Measurements from ENCODE around the gene BCOR. TPM values are rescaled to one million over a fixed set of nuclear protein-coding genes. Genes with fewer than 3 reads are reported as not detected.
A peak's percentile ranks its signal among the peaks of the same experiment; 100 is the strongest.

The BCOR gene
- total RNA-seq, 2 experiments from 2014 or later, result 26.1 to 26.3 TPM

DNA sequence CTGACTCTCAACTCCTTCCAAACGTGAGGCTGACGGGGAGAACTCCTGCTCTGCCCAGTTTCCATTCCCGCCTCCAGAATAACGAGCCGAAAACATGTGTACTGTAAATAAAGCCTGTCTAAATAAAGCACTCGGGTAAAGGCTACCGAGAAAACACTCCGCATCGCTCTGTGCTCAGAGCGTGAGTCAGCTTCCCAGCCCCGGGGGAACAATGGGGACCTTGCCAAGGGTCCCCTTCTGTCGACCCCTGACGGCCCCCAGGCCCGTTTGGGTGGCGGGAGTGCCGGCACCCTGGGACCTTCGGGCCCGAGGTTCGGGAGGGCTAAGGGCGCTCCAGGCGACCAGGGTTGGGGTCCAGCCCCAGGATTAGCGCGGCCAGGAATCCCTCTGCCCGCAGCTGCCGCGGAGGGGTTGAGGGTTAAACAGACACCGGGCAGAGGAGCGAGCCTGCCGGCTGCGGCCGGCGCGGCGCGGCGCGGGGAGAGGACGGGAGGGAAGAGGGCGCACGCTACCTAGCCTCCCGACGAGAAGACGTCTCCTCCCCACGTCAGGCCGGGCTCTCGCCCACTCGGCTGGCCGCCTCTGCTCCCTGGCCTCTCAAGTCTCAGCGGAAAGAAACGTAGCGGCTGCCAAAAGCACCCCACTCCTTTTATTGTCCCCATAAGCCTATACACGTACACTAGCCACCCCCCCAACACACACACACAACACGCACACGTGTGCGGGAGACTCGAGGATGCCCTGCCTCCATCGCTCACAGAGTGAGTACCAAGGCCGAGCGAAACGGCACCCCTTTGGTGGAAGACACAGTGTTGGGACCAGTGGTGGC is 85.5 kb downstream of the BCOR start:
- Histone ChIP-seq H3K36me3 (ENCODE audit: insufficient read depth, low read length) (no peaks in the 10 kb centered on the region), H3K4me1 (ENCODE audit: insufficient read depth, low read length) (peaks cover 55% of the 10 kb centered on the region), H3K27me3 (ENCODE audit: control insufficient read depth in 1 of 2, insufficient read depth in 2 of 2, low read length in 2 of 2) (peaks cover 5 to 35% of the 10 kb centered on the region in 2 experiments), H3K27ac (ENCODE audit: low read depth in 1 of 2, low read length in 2 of 2) (no peak overlapping the region), H3K4me3 (ENCODE audit: low read length) (peak overlapping the region; percentile 61), H3K9me3 (ENCODE audit: control insufficient read depth in 1 of 2, insufficient read depth in 1 of 2, low read length in 2 of 2) (no peaks in the 10 kb centered on the region)
- Mint-ChIP-seq H3K4me3 (peak overlapping the region; percentile 74), H3K4me1 (ENCODE audit: low read depth) (peaks cover 39% of the 10 kb centered on the region), H3K9me3 (no peaks in the 10 kb centered on the region), H3K27ac (no peak overlapping the region), H3K27me3 (peaks cover 33% of the 10 kb centered on the region), H3K36me3 (ENCODE audit: low read depth) (no peaks in the 10 kb centered on the region)
- DNase-seq, result peak in 4 of 14 experiments; percentile 1 to 35 (median 13)
- ChIA-PET CTCF (no interaction called here), POLR2A (interaction anchor here (0.8 to 0.9 kb wide), 2 partner anchors 85 to 92 kb away, joined by 3 to 5 read pairs; no protein-coding TSS in a partner anchor)
- TF ChIP-seq, protein P1, sequence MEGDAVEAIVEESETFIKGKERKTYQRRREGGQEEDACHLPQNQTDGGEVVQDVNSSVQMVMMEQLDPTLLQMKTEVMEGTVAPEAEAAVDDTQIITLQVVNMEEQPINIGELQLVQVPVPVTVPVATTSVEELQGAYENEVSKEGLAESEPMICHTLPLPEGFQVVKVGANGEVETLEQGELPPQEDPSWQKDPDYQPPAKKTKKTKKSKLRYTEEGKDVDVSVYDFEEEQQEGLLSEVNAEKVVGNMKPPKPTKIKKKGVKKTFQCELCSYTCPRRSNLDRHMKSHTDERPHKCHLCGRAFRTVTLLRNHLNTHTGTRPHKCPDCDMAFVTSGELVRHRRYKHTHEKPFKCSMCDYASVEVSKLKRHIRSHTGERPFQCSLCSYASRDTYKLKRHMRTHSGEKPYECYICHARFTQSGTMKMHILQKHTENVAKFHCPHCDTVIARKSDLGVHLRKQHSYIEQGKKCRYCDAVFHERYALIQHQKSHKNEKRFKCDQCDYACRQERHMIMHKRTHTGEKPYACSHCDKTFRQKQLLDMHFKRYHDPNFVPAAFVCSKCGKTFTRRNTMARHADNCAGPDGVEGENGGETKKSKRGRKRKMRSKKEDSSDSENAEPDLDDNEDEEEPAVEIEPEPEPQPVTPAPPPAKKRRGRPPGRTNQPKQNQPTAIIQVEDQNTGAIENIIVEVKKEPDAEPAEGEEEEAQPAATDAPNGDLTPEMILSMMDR (IDR thresholded peaks at IDR 0.05), result no peak
- no peak for ATAC-seq (ENCODE audit: poor library complexity)
- intact Hi-C loops (cut with DNase I, micrococcal nuclease), result loop anchor here (5.0 kb wide), 3 partner anchors 45 to 155 kb away; no protein-coding TSS in a partner anchor

DNA sequence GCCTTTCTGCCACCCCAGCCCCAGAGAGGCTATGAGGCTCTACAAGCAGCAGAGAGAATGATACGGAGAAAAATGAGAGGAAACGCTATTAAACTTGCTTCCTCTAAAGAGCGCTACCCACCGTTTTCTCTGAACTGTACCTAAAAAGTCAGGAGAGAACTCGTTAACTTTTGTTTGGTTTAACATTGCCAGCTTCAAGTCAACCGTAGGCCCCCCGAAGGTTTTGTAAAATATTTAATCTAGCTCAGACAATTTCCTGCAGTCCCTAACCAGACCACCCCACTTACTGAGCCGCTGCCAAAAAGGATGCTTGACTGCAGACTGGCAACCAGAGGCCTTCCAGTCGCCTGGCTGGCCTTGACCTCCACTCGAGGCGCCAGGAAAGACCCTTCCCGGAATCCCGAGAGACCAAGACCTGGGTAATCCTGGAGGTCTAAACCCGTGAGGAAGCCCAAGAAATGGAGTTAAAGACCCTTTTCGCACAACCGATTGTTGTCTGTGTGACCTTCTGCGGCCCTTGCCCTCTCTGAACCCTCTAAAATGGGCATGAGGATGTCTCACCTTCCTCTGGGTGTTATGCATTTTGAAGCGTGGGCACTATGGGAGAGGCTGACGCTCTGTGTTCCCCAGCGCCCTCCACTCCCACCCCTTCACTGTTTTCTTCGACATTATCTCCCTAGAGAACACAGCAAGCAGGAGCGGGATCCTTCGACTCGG is 86.3 kb downstream of the BCOR start:
- no peaks in the 10 kb centered on the region for H3K9me3 Mint-ChIP-seq
- H3K36me3 ChIP-seq (ENCODE audit: insufficient read depth, low read length), result no peaks in the 10 kb centered on the region
- ChIA-PET CTCF (no interaction called here), POLR2A (interaction anchor here (0.8 to 1.8 kb wide), 3 partner anchors 85 to 165 kb away, joined by 3 to 6 read pairs (median 4); no protein-coding TSS in a partner anchor)
- no peak overlapping the region for H3K27ac Mint-ChIP-seq
- intact Hi-C loops (cut with DNase I, micrococcal nuclease), result loop anchor here (5.0 kb wide), 3 partner anchors 46 to 156 kb away; no protein-coding TSS in a partner anchor
- no peak overlapping the region for H3K4me3 ChIP-seq (ENCODE audit: low read length)
- H3K36me3 Mint-ChIP-seq (ENCODE audit: low read depth), result no peaks in the 10 kb centered on the region
- no peak overlapping the region for H3K27ac ChIP-seq (ENCODE audit: low read depth in 1 of 2, low read length in 2 of 2)
- DNase-seq (no peak), ATAC-seq (ENCODE audit: poor library complexity) (no peak)
- H3K27me3 ChIP-seq (ENCODE audit: control insufficient read depth in 1 of 2, insufficient read depth in 2 of 2, low read length in 2 of 2), result peaks cover 9 to 42% of the 10 kb centered on the region in 2 experiments
- H3K4me3 Mint-ChIP-seq, result peak overlapping the region; percentile 76
- no peaks in the 10 kb centered on the region for H3K9me3 ChIP-seq (ENCODE audit: control insufficient read depth in 1 of 2, insufficient read depth in 1 of 2, low read length in 2 of 2)
- peaks cover 41% of the 10 kb centered on the region for H3K27me3 Mint-ChIP-seq
- TF ChIP-seq, protein P1 (IDR thresholded peaks at IDR 0.05), result no peak
- peaks cover 40% of the 10 kb centered on the region for H3K4me1 Mint-ChIP-seq (ENCODE audit: low read depth)
- H3K4me1 ChIP-seq (ENCODE audit: insufficient read depth, low read length), result peaks cover 57% of the 10 kb centered on the region

DNA sequence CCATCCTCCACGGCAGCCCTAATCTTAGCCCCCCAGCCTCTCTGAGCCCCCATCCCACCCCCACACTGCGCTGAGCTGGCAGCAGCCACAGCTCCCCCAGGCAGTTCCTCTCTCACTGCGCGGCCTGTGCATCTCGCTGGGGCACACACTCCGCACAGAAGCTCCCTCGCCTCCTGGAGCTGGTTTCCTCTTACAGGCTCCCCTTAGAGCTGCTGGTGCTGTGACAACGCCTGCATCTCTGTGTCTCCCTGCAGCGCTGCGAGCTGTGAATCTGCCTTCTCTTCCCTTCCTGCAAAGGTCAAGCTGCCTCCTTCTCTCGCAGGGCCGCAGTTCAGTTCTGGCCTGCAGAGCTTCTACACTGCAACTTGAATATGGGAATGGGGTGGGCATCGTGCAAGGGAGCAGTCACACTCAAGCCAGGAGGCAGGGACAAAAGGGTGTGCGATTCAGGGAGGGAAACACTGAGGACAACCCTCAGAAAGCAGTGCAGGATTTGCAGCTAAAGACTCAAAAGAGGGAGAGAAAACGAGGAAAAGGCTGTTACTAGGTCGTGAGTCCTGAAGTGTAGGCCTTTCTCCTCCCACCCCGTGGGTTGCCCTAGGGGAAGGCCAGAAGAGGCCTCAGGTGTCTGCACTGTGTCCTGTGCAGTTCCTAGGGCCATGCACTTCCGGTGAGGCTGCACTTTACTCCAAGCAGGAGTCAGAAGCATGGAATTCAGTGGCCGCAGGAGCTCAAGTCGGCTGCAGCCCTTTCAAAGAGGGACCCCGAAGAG is 87.0 kb downstream of the BCOR start:
- Histone ChIP-seq H3K4me3 (ENCODE audit: low read length) (no peak overlapping the region), H3K4me1 (ENCODE audit: insufficient read depth, low read length) (peaks cover 64% of the 10 kb centered on the region), H3K27ac (ENCODE audit: low read depth in 1 of 2, low read length in 2 of 2) (no peak overlapping the region), H3K36me3 (ENCODE audit: insufficient read depth, low read length) (no peaks in the 10 kb centered on the region), H3K9me3 (ENCODE audit: control insufficient read depth in 1 of 2, insufficient read depth in 1 of 2, low read length in 2 of 2) (no peaks in the 10 kb centered on the region), H3K27me3 (ENCODE audit: control insufficient read depth in 1 of 2, insufficient read depth in 2 of 2, low read length in 2 of 2) (peaks cover 9 to 42% of the 10 kb centered on the region in 2 experiments)
- H3K36me3 Mint-ChIP-seq (ENCODE audit: low read depth), result no peaks in the 10 kb centered on the region
- DNase-seq (peak in 4 of 14 experiments; percentile 3 to 37 (median 30)), ATAC-seq (ENCODE audit: poor library complexity) (peak; percentile 39)
- H3K4me3 Mint-ChIP-seq, result peak overlapping the region; percentile 76
- TF ChIP-seq, protein P1 (IDR thresholded peaks at IDR 0.05), result no peak
- intact Hi-C loops (cut with DNase I, micrococcal nuclease), result loop anchor here (5.0 kb wide), 3 partner anchors 47 to 157 kb away; no protein-coding TSS in a partner anchor
- ChIA-PET CTCF (no interaction called here), POLR2A (interaction anchor here (0.8 to 1.8 kb wide), 5 partner anchors 49 to 166 kb away, joined by 3 to 11 read pairs (median 4); partner anchors contain the start of gene BCOR)
- peaks cover 40% of the 10 kb centered on the region for H3K4me1 Mint-ChIP-seq (ENCODE audit: low read depth)
- H3K27ac Mint-ChIP-seq, result no peak overlapping the region
- peaks cover 43% of the 10 kb centered on the region for H3K27me3 Mint-ChIP-seq
- H3K9me3 Mint-ChIP-seq, result no peaks in the 10 kb centered on the region
